HG03097 (cell line): ENCODE measurements around the gene CYP2E1.
"Not testable (repeated sequence)": the region's sequence is repeated elsewhere in the genome, so short reads cannot be mapped to it uniquely, and the experiment has no call there.

Experiments
- ATAC-seq: cut with Tn5 transposase; IDR thresholded peaks from one replicate; pipeline ENCODE4 v1.9.1; 2021; ENCODE audit not compliant: unreplicated experiment, low FRiP score

The CYP2E1 gene

DNA sequence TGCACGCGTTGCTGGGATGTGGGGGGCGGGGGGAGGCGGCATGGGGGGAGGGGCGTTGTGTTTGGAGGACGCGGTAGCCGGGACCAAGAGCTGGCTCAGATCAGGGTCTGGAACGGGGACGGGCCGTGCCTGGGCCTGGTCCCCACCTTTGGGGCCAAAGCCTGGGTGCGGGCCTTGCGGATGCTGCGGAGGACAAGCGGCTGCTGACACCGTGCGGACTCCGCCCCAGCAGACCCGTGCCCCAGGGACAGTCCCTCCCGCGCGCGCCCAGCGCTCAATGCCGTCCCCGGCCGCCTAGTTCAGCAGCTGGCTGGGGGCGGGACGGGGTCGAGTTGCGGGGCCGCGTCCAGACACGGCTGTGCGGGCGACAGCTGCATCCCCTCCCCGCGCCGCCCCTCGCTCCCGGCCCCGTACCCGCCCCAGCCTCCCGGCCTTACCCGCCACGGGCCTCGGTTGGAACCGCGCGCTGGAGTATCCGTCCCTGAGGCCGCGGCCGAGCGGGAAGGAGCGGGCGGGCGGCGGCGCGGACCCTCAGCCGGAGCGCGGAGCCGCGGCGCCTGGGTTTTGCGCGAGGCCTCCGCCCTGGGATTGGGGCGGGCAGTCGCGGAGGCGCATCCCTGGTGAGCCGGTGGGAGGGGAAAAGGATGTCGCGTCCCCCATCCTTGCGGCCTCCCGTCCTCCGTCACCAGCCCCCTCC lies 41.8 kb downstream of the CYP2E1 start:
- not testable (repeated sequence) for ATAC-seq

DNA sequence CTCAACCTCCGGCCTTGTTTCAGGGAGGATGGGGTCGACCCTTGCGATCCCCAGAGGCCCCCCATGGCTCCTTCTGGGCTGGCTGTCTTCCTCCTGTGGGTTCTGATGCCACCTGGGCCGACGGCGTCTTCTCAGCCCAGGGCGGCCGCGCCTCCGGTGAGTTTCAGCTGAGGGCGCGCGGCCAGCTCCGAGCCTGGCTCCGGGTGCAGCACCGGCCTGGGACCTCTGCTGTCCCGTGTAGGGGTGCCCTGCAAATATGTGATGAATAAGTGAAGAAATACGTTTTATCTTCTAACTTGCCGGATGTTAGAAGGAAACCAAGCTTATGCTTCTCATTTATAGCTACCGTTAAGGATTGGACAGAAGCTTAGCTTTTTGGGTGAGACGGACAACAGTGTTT lies 42.6 kb downstream of the CYP2E1 start:
- not testable (repeated sequence) for ATAC-seq

DNA sequence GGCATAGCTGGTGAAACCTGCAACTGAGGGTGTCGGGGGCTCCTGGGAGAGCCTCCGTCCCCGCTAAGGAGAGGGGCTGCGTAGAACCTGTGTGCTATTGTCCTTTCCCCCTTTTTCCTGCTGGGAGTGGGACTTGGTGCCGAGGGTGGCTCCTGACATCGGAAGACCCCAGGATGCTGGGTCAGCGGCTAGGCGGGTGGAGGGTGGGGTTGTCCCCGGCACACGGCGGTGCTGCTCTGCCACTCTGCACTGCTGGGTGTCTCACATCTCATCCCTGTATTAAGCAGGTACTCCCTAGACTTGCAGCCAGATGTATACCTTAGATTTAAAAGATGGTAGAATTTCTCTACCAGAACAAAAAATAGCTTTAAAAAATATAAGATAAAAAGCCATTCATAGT lies 44.9 kb downstream of the CYP2E1 start:
- ATAC-seq, result not testable (repeated sequence)

- not testable (repeated sequence) for ATAC-seq
Measured at GRCh38 chr10:133573460-133573859, 46.3 kb downstream of the CYP2E1 start.

DNA sequence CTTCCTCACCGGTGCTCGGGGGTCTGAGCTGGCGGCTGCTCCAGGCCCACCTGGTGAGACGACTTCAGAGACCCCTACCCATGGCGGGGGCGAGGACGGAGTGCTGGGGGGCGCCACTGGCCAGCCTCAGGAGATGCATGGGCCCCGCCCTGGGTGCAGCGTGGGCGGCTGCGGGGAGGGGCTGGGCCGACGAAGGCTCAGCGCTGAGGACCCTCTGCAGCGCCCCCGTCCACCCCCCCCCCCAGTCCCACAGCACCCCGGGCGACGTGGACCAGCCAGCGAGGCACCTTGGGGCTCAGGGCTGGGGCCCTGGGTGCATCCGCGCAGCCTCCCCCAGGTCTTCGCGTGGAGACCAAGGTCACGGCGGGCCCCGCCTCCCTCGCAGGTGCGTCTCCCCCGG lies 49.9 kb downstream of the CYP2E1 start:
- ATAC-seq, result not testable (repeated sequence)
